Tibial nerve (tissue), 4 donors: Measurements from ENCODE around the gene BAIAP2L1. TPM values are rescaled to one million over a fixed set of nuclear protein-coding genes. Genes with fewer than 3 reads are reported as not detected.

Source experiments
- DNase-seq, 2 donors: peaks; one replicate each; pipeline ENCODE4 v3.0.0-alpha.2; 2019; ENCODE audit warnings: low spot score in 2 of 2
- H3K27ac ChIP-seq, 4 donors: fragments of 200-600 bp; sonication (generic) in 3 of 4; one replicate each; pipeline ENCODE4 v1.5.1; 2017 to 2019; ENCODE audit warnings: mild to moderate bottlenecking in 1 of 4
- H3K27me3 ChIP-seq, 2 donors: fragments of 200-600 bp; sonication (generic) in 1 of 2; one replicate each; pipeline versions ENCODE4 v1.5.1 to v1.6.0; 2017 to 2019
- H3K36me3 ChIP-seq, 3 donors: fragments of 200-600 bp; sonication (generic); one replicate each; pipeline ENCODE4 v1.5.1; 2018 to 2019
- H3K4me1 ChIP-seq, 4 donors: fragments of 200-600 bp; sonication (generic) in 3 of 4; one replicate each; pipeline ENCODE4 v1.5.1; 2017 to 2019
- H3K4me3 ChIP-seq, 4 donors: fragments of 200-600 bp; sonication (generic) in 3 of 4; one replicate each; pipeline ENCODE4 v1.5.1; 2017 to 2019; ENCODE audit warnings: mild to moderate bottlenecking in 1 of 4, moderate library complexity in 1 of 4
- H3K9me3 ChIP-seq, 4 donors: fragments of 200-600 bp; sonication (generic) in 3 of 4; one replicate each; pipeline ENCODE4 v1.5.1; 2017 to 2019
- CTCF ChIP-seq, 5 experiments: fragments of 200-600 bp in 3 of 5; fragments of 450-650 bp in 2 of 5; sonication (generic) in 3 of 5; IDR thresholded peaks; one replicate each; pipeline ENCODE4 v1.5.1; 2016 to 2019; ENCODE audit warnings: antibody characterized with exemption in 5 of 5, mild to moderate bottlenecking in 3 of 5, moderate library complexity in 2 of 5
- EP300 ChIP-seq, 2 donors: sonication (generic); formaldehyde crosslinking; IDR thresholded peaks; one replicate each; pipeline ENCODE4 v1.6.1; 2017; ENCODE audit warnings: antibody characterized with exemption in 2 of 2, mild to moderate bottlenecking in 1 of 2
- POLR2A ChIP-seq, 2 donors: fragments of 450-650 bp; IDR thresholded peaks; one replicate each; pipeline ENCODE4 v1.6.1; 2017; ENCODE audit warnings: antibody characterized with exemption in 2 of 2, mild to moderate bottlenecking in 2 of 2, moderate library complexity in 2 of 2
- WGBS, 2 donors: methylation state at CpG; one replicate each; pipeline ENCODE4 v1.1.5; 2018; 5-methylcytosine and 5-hydroxymethylcytosine counted together
- total RNA-seq, 4 donors: library from RNA; depleted of rRNA; stranded (reverse); fragments of >200 nt; gene quantifications; one replicate each; pipeline ENCODE4 v1.1.0, GENCODE V29; 2016

Gene BAIAP2L1
- total RNA-seq, 4 donors from 2014 or later: 0.42 to 2.7 (median 1.7) TPM

- TF ChIP-seq EP300 (IDR thresholded peaks at IDR 0.05) (no peak), CTCF (IDR thresholded peaks at IDR 0.05) (no peak), POLR2A (IDR thresholded peaks at IDR 0.05) (no peak)
- Histone ChIP-seq H3K9me3 (peaks cover 0 to 8% (median 0%) of the 10 kb centered on the region in 4 donors), H3K4me1 (no peaks in the 10 kb centered on the region), H3K4me3 (no peak overlapping the region), H3K27ac (no peak overlapping the region), H3K36me3 (no peaks in the 10 kb centered on the region), H3K27me3 (no peaks in the 10 kb centered on the region)
- WGBS, 2 donors: 90 to 96% methylated on average over 6 of the region's 6 CpGs
- DNase-seq: no peak
Measured at GRCh38 chr7:98338441-98338840, 62.4 kb downstream of the BAIAP2L1 start.

- Histone ChIP-seq H3K4me1 (no peaks in the 10 kb centered on the region), H3K27me3 (no peaks in the 10 kb centered on the region), H3K9me3 (peaks cover 0 to 16% (median 0%) of the 10 kb centered on the region in 4 donors), H3K4me3 (no peak overlapping the region), H3K36me3 (no peaks in the 10 kb centered on the region), H3K27ac (no peak overlapping the region)
- no peak for TF ChIP-seq POLR2A (IDR thresholded peaks at IDR 0.05)
- no peak for TF ChIP-seq EP300 (IDR thresholded peaks at IDR 0.05)
- no peak for TF ChIP-seq CTCF (IDR thresholded peaks at IDR 0.05)
- DNase-seq: no peak
- WGBS, 2 donors: 91 to 96% methylated on average over 8 of the region's 8 CpGs
Measured at GRCh38 chr7:98335411-98335977, 65.4 kb downstream of the BAIAP2L1 start.

- no peak for TF ChIP-seq EP300 (IDR thresholded peaks at IDR 0.05)
- TF ChIP-seq CTCF (IDR thresholded peaks at IDR 0.05): no peak
- TF ChIP-seq POLR2A (IDR thresholded peaks at IDR 0.05): no peak
- 60 to 64% methylated on average over 1 of the region's 1 CpG for WGBS, 2 donors
- Histone ChIP-seq H3K4me3 (no peak overlapping the region), H3K9me3 (peaks cover 0 to 10% (median 0%) of the 10 kb centered on the region in 4 donors), H3K4me1 (no peaks in the 10 kb centered on the region), H3K27me3 (no peaks in the 10 kb centered on the region), H3K27ac (no peak overlapping the region), H3K36me3 (no peaks in the 10 kb centered on the region)
- DNase-seq: no peak
Measured at GRCh38 chr7:98334081-98334480, 66.8 kb downstream of the BAIAP2L1 start.

GRCh38 chr7:98330926-98331529, 69.9 kb downstream of the BAIAP2L1 start:
- WGBS, 2 donors: 60 to 74% methylated on average over 5 of the region's 5 CpGs
- no peak for TF ChIP-seq POLR2A (IDR thresholded peaks at IDR 0.05)
- TF ChIP-seq CTCF (IDR thresholded peaks at IDR 0.05): no peak
- no peak for TF ChIP-seq EP300 (IDR thresholded peaks at IDR 0.05)
- no peak overlapping the region for H3K4me3 ChIP-seq
- no peaks in the 10 kb centered on the region for H3K27me3 ChIP-seq
- H3K27ac ChIP-seq: no peak overlapping the region
- peaks cover 0 to 13% (median 0%) of the 10 kb centered on the region in 4 donors for H3K9me3 ChIP-seq
- no peaks in the 10 kb centered on the region for H3K4me1 ChIP-seq
- DNase-seq: no peak
- no peaks in the 10 kb centered on the region for H3K36me3 ChIP-seq

- Histone ChIP-seq H3K36me3 (no peaks in the 10 kb centered on the region), H3K27ac (no peak overlapping the region), H3K4me1 (no peaks in the 10 kb centered on the region), H3K4me3 (no peak overlapping the region), H3K27me3 (no peaks in the 10 kb centered on the region), H3K9me3 (peaks cover 0 to 13% (median 0%) of the 10 kb centered on the region in 4 donors)
- DNase-seq: no peak
- TF ChIP-seq POLR2A (IDR thresholded peaks at IDR 0.05): no peak
- no peak for TF ChIP-seq CTCF (IDR thresholded peaks at IDR 0.05)
- TF ChIP-seq EP300 (IDR thresholded peaks at IDR 0.05): no peak
- 47 to 52% methylated on average over 9 of the region's 9 CpGs for WGBS, 2 donors
Measured at GRCh38 chr7:98329791-98330373, 71.0 kb downstream of the BAIAP2L1 start.
